GM18870 (cell line): Measurements from ENCODE around the gene OSTM1.

Experiments used
- ATAC-seq: cut with Tn5 transposase; IDR thresholded peaks from one replicate; pipeline ENCODE4 v1.9.1; 2021; ENCODE audit warnings: moderate library complexity; ENCODE audit not compliant: unreplicated experiment

The OSTM1 gene

GRCh38 chr6:108074359-108075144 lies at the start of gene OSTM1:
TSS of gene OSTM1 (minus strand) at chr6:108074741. CDS start at chr6:108074651, 90 bp downstream.
- ATAC-seq = peak; percentile 53

- ATAC-seq = no peak
Observed at GRCh38 chr6:108123946-108124345, 49.4 kb upstream of the OSTM1 start.

GRCh38 chr6:108123481-108123929 lies 49.0 kb upstream of the OSTM1 start:
- no peak for ATAC-seq

GRCh38 chr6:108121612-108122011 lies 47.1 kb upstream of the OSTM1 start:
- ATAC-seq = no peak

- no peak for ATAC-seq
Observed at GRCh38 chr6:108120311-108120710, 45.8 kb upstream of the OSTM1 start.

GRCh38 chr6:108119769-108120141 lies 45.2 kb upstream of the OSTM1 start:
- no peak for ATAC-seq

- no peak for ATAC-seq
Observed at GRCh38 chr6:108118810-108119768, 44.5 kb upstream of the OSTM1 start.

GRCh38 chr6:108118359-108118724 lies 43.8 kb upstream of the OSTM1 start:
- no peak for ATAC-seq

- no peak for ATAC-seq
Observed at GRCh38 chr6:108117427-108118358, 43.2 kb upstream of the OSTM1 start.

GRCh38 chr6:108116546-108117426 lies 42.2 kb upstream of the OSTM1 start:
- no peak for ATAC-seq

GRCh38 chr6:108115598-108116058 lies 41.1 kb upstream of the OSTM1 start:
- ATAC-seq = no peak

GRCh38 chr6:108114841-108115597 lies 40.5 kb upstream of the OSTM1 start:
- no peak for ATAC-seq

- no peak for ATAC-seq
Observed at GRCh38 chr6:108113557-108114519, 39.3 kb upstream of the OSTM1 start.

GRCh38 chr6:108108374-108108773 lies 33.8 kb upstream of the OSTM1 start:
- ATAC-seq = no peak

- ATAC-seq = no peak
Observed at GRCh38 chr6:108107102-108107501, 32.6 kb upstream of the OSTM1 start.

- no peak for ATAC-seq
Observed at GRCh38 chr6:108106694-108107093, 32.2 kb upstream of the OSTM1 start.

GRCh38 chr6:108106261-108106660 lies 31.7 kb upstream of the OSTM1 start:
- ATAC-seq = no peak

GRCh38 chr6:108105571-108105970 lies 31.0 kb upstream of the OSTM1 start:
- ATAC-seq = no peak
